Measurements from ENCODE around the gene RPL39L. TPM values are rescaled to one million over a fixed set of nuclear protein-coding genes. Genes with fewer than 3 reads are reported as not detected.

The RPL39L gene
- total RNA-seq, 1 donor from 2014 or later, result 2.9 TPM

GRCh38 chr3:187077537-187077936, 61.8 kb downstream of the RPL39L start:
- Histone ChIP-seq H3K4me3 (no peak overlapping the region), H3K27ac (replicated peaks) (no peak overlapping the region), H3K9me3 (replicated peaks) (no peaks in the 10 kb centered on the region), H3K27me3 (ENCODE audit: low read depth) (no peaks in the 10 kb centered on the region), H3K36me3 (peaks cover 61% of the 10 kb centered on the region), H3K4me1 (no peaks in the 10 kb centered on the region)
- intact Hi-C loops (cut with micrococcal nuclease), result no loop called here
- no peak for DNase-seq
- TF ChIP-seq CTCF (IDR thresholded peaks at IDR 0.05; ENCODE audit: borderline replicate concordance), result no peak

- intact Hi-C loops (cut with micrococcal nuclease), result no loop called here
- Histone ChIP-seq H3K27me3 (ENCODE audit: low read depth) (no peaks in the 10 kb centered on the region), H3K4me1 (no peaks in the 10 kb centered on the region), H3K36me3 (peaks cover 65% of the 10 kb centered on the region), H3K27ac (replicated peaks) (no peak overlapping the region), H3K4me3 (no peak overlapping the region), H3K9me3 (replicated peaks) (no peaks in the 10 kb centered on the region)
- DNase-seq, result no peak
- TF ChIP-seq CTCF (IDR thresholded peaks at IDR 0.05; ENCODE audit: borderline replicate concordance), result no peak
These were observed 62.2 kb downstream of the RPL39L start for GRCh38 chr3:187077085-187077484.

- H3K27me3 ChIP-seq (ENCODE audit: low read depth), result no peaks in the 10 kb centered on the region
- no peaks in the 10 kb centered on the region for H3K9me3 ChIP-seq (replicated peaks)
- DNase-seq, result no peak
- H3K4me3 ChIP-seq, result no peak overlapping the region
- H3K4me1 ChIP-seq, result no peaks in the 10 kb centered on the region
- peaks cover 68% of the 10 kb centered on the region for H3K36me3 ChIP-seq
- no peak overlapping the region for H3K27ac ChIP-seq (replicated peaks)
- TF ChIP-seq CTCF (IDR thresholded peaks at IDR 0.05; ENCODE audit: borderline replicate concordance), result no peak
- intact Hi-C loops (cut with micrococcal nuclease), result no loop called here
These were observed 63.0 kb downstream of the RPL39L start for GRCh38 chr3:187076297-187076696.

GRCh38 chr3:187074846-187075245, 64.5 kb downstream of the RPL39L start:
- no peak for DNase-seq
- Histone ChIP-seq H3K4me1 (no peaks in the 10 kb centered on the region), H3K27ac (replicated peaks) (no peak overlapping the region), H3K9me3 (replicated peaks) (peaks cover 2% of the 10 kb centered on the region), H3K27me3 (ENCODE audit: low read depth) (no peaks in the 10 kb centered on the region), H3K36me3 (peaks cover 79% of the 10 kb centered on the region), H3K4me3 (no peak overlapping the region)
- intact Hi-C loops (cut with micrococcal nuclease), result no loop called here
- TF ChIP-seq CTCF (IDR thresholded peaks at IDR 0.05; ENCODE audit: borderline replicate concordance), result no peak

GRCh38 chr3:187073581-187074098, 65.7 kb downstream of the RPL39L start:
- H3K9me3 ChIP-seq (replicated peaks), result peaks cover 6% of the 10 kb centered on the region
- H3K36me3 ChIP-seq, result peaks cover 81% of the 10 kb centered on the region
- H3K4me1 ChIP-seq, result no peaks in the 10 kb centered on the region
- TF ChIP-seq CTCF (IDR thresholded peaks at IDR 0.05; ENCODE audit: borderline replicate concordance), result no peak
- H3K27ac ChIP-seq (replicated peaks), result no peak overlapping the region
- no peak for DNase-seq
- H3K27me3 ChIP-seq (ENCODE audit: low read depth), result no peaks in the 10 kb centered on the region
- no peak overlapping the region for H3K4me3 ChIP-seq
- intact Hi-C loops (cut with micrococcal nuclease), result no loop called here

All from left ventricle myocardium inferior (tissue), 1 donor.